Neural progenitor cell (in vitro differentiated cells): ENCODE data around the gene PAM. TPM values are rescaled to one million over a fixed set of nuclear protein-coding genes. Genes with fewer than 3 reads are reported as not detected.

ENCODE experiments used
- DNase-seq: peaks from one replicate; pipeline ENCODE4 v3.0.0-alpha.2; 2016; ENCODE audit warnings: low spot score
- H2AFZ ChIP-seq: fragments of 200-600 bp; sonication (generic); replicated peaks from 2 replicates; pipeline ENCODE4 v1.6.1; 2016; ENCODE audit warnings: antibody characterized with exemption
- H3F3A ChIP-seq: fragments of 200-600 bp; sonication (generic); 2 replicates; pipeline ENCODE4 v1.6.1; 2016; ENCODE audit warnings: antibody characterized with exemption, low read depth
- H3K27ac ChIP-seq: fragments of 200-600 bp; sonication (generic); 2 replicates; pipeline ENCODE4 v1.5.1; 2016; ENCODE audit warnings: mild to moderate bottlenecking
- H3K27me3 ChIP-seq: fragments of 200-600 bp; sonication (generic); 2 replicates; pipeline ENCODE4 v1.6.1; 2016; ENCODE audit warnings: mild to moderate bottlenecking, moderate library complexity
- H3K36me3 ChIP-seq: fragments of 200-600 bp; sonication (generic); 2 replicates; pipeline ENCODE4 v1.5.1; 2016
- H3K4me1 ChIP-seq: fragments of 200-600 bp; sonication (generic); 2 replicates; pipeline ENCODE4 v1.6.1; 2016; ENCODE audit warnings: mixed run types
- H3K4me2 ChIP-seq: fragments of 200-600 bp; sonication (generic); 2 replicates; pipeline ENCODE4 v1.6.1; 2016
- H3K4me3 ChIP-seq: fragments of 200-600 bp; sonication (generic); 2 replicates; pipeline ENCODE4 v1.5.1; 2016
- H3K79me2 ChIP-seq: fragments of 200-600 bp; sonication (generic); 2 replicates; pipeline ENCODE4 v1.6.1; 2016; ENCODE audit warnings: low read depth
- H3K9ac ChIP-seq: fragments of 200-600 bp; sonication (generic); 2 replicates; pipeline ENCODE4 v1.6.1; 2016
- H3K9me3 ChIP-seq: fragments of 200-600 bp; sonication (generic); 2 replicates; pipeline ENCODE4 v1.5.1; 2016; ENCODE audit warnings: low read depth
- H4K20me1 ChIP-seq: fragments of 200-600 bp; sonication (generic); 2 replicates; pipeline ENCODE4 v1.6.1; 2016; ENCODE audit warnings: low read depth
- H3K27ac Mint-ChIP-seq: 3 replicates; pipeline ENCODE4 v1.8.0; 2021; ENCODE audit warnings: mixed read lengths
- H3K27me3 Mint-ChIP-seq: 2 replicates; pipeline ENCODE4 v1.8.0; 2022; ENCODE audit warnings: low read depth, mild to moderate bottlenecking, inconsistent platforms, moderate library complexity, mixed read lengths; ENCODE audit not compliant: insufficient read depth
- H3K36me3 Mint-ChIP-seq: 3 replicates; pipeline ENCODE4 v1.8.0; 2021; ENCODE audit warnings: mixed read lengths
- H3K4me1 Mint-ChIP-seq: 3 replicates; pipeline ENCODE4 v1.8.0; 2021; ENCODE audit warnings: mixed read lengths
- H3K4me3 Mint-ChIP-seq: 3 replicates; pipeline ENCODE4 v1.8.0; 2021; ENCODE audit warnings: mild to moderate bottlenecking, moderate library complexity, mixed read lengths
- H3K9me3 Mint-ChIP-seq: 3 replicates; pipeline ENCODE4 v1.8.0; 2020; ENCODE audit warnings: mixed read lengths
- CTCF ChIP-seq: fragments of 200-600 bp; sonication (generic); IDR thresholded peaks from 2 replicates; pipeline ENCODE4 v1.5.1; 2017; ENCODE audit warnings: antibody characterized with exemption, mild to moderate bottlenecking
- EZH2 ChIP-seq: fragments of 200-600 bp; sonication (generic); IDR thresholded peaks from 2 replicates; pipeline ENCODE4 v1.6.1; 2017; ENCODE audit warnings: antibody characterized with exemption, mild to moderate bottlenecking, moderate library complexity
- EZH2phosphoT487 ChIP-seq: fragments of 200-600 bp; sonication (generic); IDR thresholded peaks from 2 replicates; pipeline ENCODE4 v1.6.1; 2017; ENCODE audit warnings: antibody characterized with exemption
- total RNA-seq: library from RNA; depleted of rRNA; stranded (reverse); fragments of >200 nt; gene quantifications from 2 replicates; pipeline ENCODE4 v1.2.3, GENCODE V29; 2015; ENCODE audit warnings: low replicate concordance

PAM gene
- total RNA-seq, 1 donor from 2014 or later = 246 TPM

GRCh38 chr5:102891175-102891574 lies 136.1 kb downstream of the PAM start:
- DNase-seq = no peak
- Histone ChIP-seq H3F3A (peaks cover 5% of the 10 kb centered on the region), H3K9ac (no peak overlapping the region), H3K27me3 (no peaks in the 10 kb centered on the region), H3K79me2 (peaks cover 68% of the 10 kb centered on the region), H3K27ac (no peak overlapping the region), H3K9me3 (no peaks in the 10 kb centered on the region), H2AFZ (no peak overlapping the region), H3K4me1 (peaks cover 21% of the 10 kb centered on the region), H3K36me3 (no peaks in the 10 kb centered on the region), H3K4me3 (no peak overlapping the region), H3K4me2 (no peak overlapping the region), H4K20me1 (peaks cover 3% of the 10 kb centered on the region)
- H3K4me3 Mint-ChIP-seq = no peak overlapping the region
- TF ChIP-seq EZH2 = no peak
- TF ChIP-seq CTCF = no peak
- TF ChIP-seq EZH2phosphoT487 = no peak
- peaks cover 6% of the 10 kb centered on the region for H3K9me3 Mint-ChIP-seq
- H3K4me1 Mint-ChIP-seq = no peaks in the 10 kb centered on the region
- no peaks in the 10 kb centered on the region for H3K27me3 Mint-ChIP-seq
- H3K36me3 Mint-ChIP-seq = peaks cover 44% of the 10 kb centered on the region
- H3K27ac Mint-ChIP-seq = no peak overlapping the region

GRCh38 chr5:102893942-102894341 lies 138.8 kb downstream of the PAM start:
- no peak for TF ChIP-seq CTCF
- no peak for TF ChIP-seq EZH2phosphoT487
- no peak for TF ChIP-seq EZH2
- Histone ChIP-seq H3K27ac (no peak overlapping the region), H3K4me1 (peaks cover 15% of the 10 kb centered on the region), H3K9ac (no peak overlapping the region), H3K27me3 (no peaks in the 10 kb centered on the region), H3K36me3 (no peaks in the 10 kb centered on the region), H4K20me1 (peaks cover 3% of the 10 kb centered on the region), H3K79me2 (peaks cover 57% of the 10 kb centered on the region), H2AFZ (no peak overlapping the region), H3K4me2 (no peak overlapping the region), H3K4me3 (no peak overlapping the region), H3F3A (peaks cover 4% of the 10 kb centered on the region), H3K9me3 (no peaks in the 10 kb centered on the region)
- peaks cover 28% of the 10 kb centered on the region for H3K36me3 Mint-ChIP-seq
- DNase-seq = no peak
- H3K27ac Mint-ChIP-seq = no peak overlapping the region
- H3K4me3 Mint-ChIP-seq = no peak overlapping the region
- H3K9me3 Mint-ChIP-seq = no peaks in the 10 kb centered on the region
- no peaks in the 10 kb centered on the region for H3K27me3 Mint-ChIP-seq
- no peaks in the 10 kb centered on the region for H3K4me1 Mint-ChIP-seq

- Histone ChIP-seq H3K4me1 (peaks cover 20% of the 10 kb centered on the region), H3K4me2 (no peak overlapping the region), H4K20me1 (peaks cover 3% of the 10 kb centered on the region), H3K36me3 (no peaks in the 10 kb centered on the region), H2AFZ (no peak overlapping the region), H3K9me3 (no peaks in the 10 kb centered on the region), H3K27ac (no peak overlapping the region), H3F3A (no peaks in the 10 kb centered on the region), H3K79me2 (peaks cover 59% of the 10 kb centered on the region), H3K4me3 (no peak overlapping the region), H3K9ac (no peak overlapping the region), H3K27me3 (no peaks in the 10 kb centered on the region)
- Mint-ChIP-seq H3K9me3 (no peaks in the 10 kb centered on the region), H3K27me3 (no peaks in the 10 kb centered on the region), H3K4me3 (no peak overlapping the region), H3K27ac (no peak overlapping the region), H3K4me1 (peaks cover 6% of the 10 kb centered on the region), H3K36me3 (peaks cover 28% of the 10 kb centered on the region)
- TF ChIP-seq EZH2phosphoT487 = no peak
- TF ChIP-seq CTCF = no peak
- no peak for TF ChIP-seq EZH2
- no peak for DNase-seq
Observed at GRCh38 chr5:102895234-102895633, 140.1 kb downstream of the PAM start.

- H3K4me2 ChIP-seq = no peak overlapping the region
- peaks cover 53% of the 10 kb centered on the region for H3K79me2 ChIP-seq
- H4K20me1 ChIP-seq = peaks cover 3% of the 10 kb centered on the region
- Mint-ChIP-seq H3K4me1 (peaks cover 6% of the 10 kb centered on the region), H3K4me3 (no peak overlapping the region), H3K27me3 (no peaks in the 10 kb centered on the region), H3K27ac (no peak overlapping the region), H3K36me3 (peaks cover 28% of the 10 kb centered on the region), H3K9me3 (no peaks in the 10 kb centered on the region)
- H3K9ac ChIP-seq = no peak overlapping the region
- no peak overlapping the region for H2AFZ ChIP-seq
- peaks cover 20% of the 10 kb centered on the region for H3K4me1 ChIP-seq
- no peaks in the 10 kb centered on the region for H3K36me3 ChIP-seq
- H3K4me3 ChIP-seq = no peak overlapping the region
- no peak overlapping the region for H3K27ac ChIP-seq
- H3K9me3 ChIP-seq = no peaks in the 10 kb centered on the region
- no peak for DNase-seq
- no peaks in the 10 kb centered on the region for H3K27me3 ChIP-seq
- no peak for TF ChIP-seq EZH2
- no peak for TF ChIP-seq EZH2phosphoT487
- TF ChIP-seq CTCF = no peak
- no peaks in the 10 kb centered on the region for H3F3A ChIP-seq
Observed at GRCh38 chr5:102895976-102896375, 140.9 kb downstream of the PAM start.
